Measurements from ENCODE around the gene LDLRAD1.
"Not testable (repeated sequence)": the region's sequence is repeated elsewhere in the genome, so short reads cannot be mapped to it uniquely, and the experiment has no call there.

Gene LDLRAD1

GRCh38 chr1:53992085-53992874 is 25.7 kb downstream of the LDLRAD1 start:
- no peak for DNase-seq

- DNase-seq = no peak
Measured at GRCh38 chr1:53987880-53988279, 30.1 kb downstream of the LDLRAD1 start.

GRCh38 chr1:53986458-53986857 is 31.5 kb downstream of the LDLRAD1 start:
- no peak for DNase-seq

GRCh38 chr1:53984726-53985125 is 33.3 kb downstream of the LDLRAD1 start:
- DNase-seq = no peak

- no peak for DNase-seq
Measured at GRCh38 chr1:53982763-53983104, 35.3 kb downstream of the LDLRAD1 start.

GRCh38 chr1:53982034-53982762 is 35.8 kb downstream of the LDLRAD1 start:
- no peak for DNase-seq

GRCh38 chr1:53981220-53981619 is 36.8 kb downstream of the LDLRAD1 start:
- no peak for DNase-seq

- no peak for DNase-seq
Measured at GRCh38 chr1:53979712-53980450, 38.1 kb downstream of the LDLRAD1 start.

- DNase-seq = no peak
Measured at GRCh38 chr1:53975861-53976260, 42.1 kb downstream of the LDLRAD1 start.

- no peak for DNase-seq
Measured at GRCh38 chr1:53971718-53972117, 46.3 kb downstream of the LDLRAD1 start.

GRCh38 chr1:53969323-53969722 is 48.7 kb downstream of the LDLRAD1 start:
- not testable (repeated sequence) for DNase-seq

- DNase-seq = no peak
Measured at GRCh38 chr1:53968125-53968513, 49.9 kb downstream of the LDLRAD1 start.

- DNase-seq = no peak
Measured at GRCh38 chr1:53967409-53968124, 50.4 kb downstream of the LDLRAD1 start.

- no peak for DNase-seq
Measured at GRCh38 chr1:53966794-53967193, 51.2 kb downstream of the LDLRAD1 start.

- no peak for DNase-seq
Measured at GRCh38 chr1:53964109-53964508, 53.9 kb downstream of the LDLRAD1 start.

GRCh38 chr1:53963460-53963859 is 54.5 kb downstream of the LDLRAD1 start:
- DNase-seq = no peak

GRCh38 chr1:53962395-53962794 is 55.6 kb downstream of the LDLRAD1 start:
- no peak for DNase-seq

- DNase-seq = no peak
Measured at GRCh38 chr1:53959664-53960250, 58.2 kb downstream of the LDLRAD1 start.

All from cerebellar nuclear complex (tissue), 1 donor.